Skin epidermis (tissue), 12 donors: Measurements from ENCODE around the gene CASP5.
"Not testable (repeated sequence)": the region's sequence is repeated elsewhere in the genome, so short reads cannot be mapped to it uniquely, and the experiment has no call there.

ENCODE experiments used
- H3K27ac ChIP-seq, 21 experiments: fragments of 200-600 bp; sonication (generic) in 11 of 21; one replicate each; pipeline ENCODE4 v1.5.0; 2020; ENCODE audit warnings: mild to moderate bottlenecking in 3 of 21, inconsistent platforms in 2 of 21, moderate library complexity in 2 of 21
- H3K4me3 ChIP-seq, 7 experiments: fragments of 200-600 bp; sonication (generic) in 2 of 7; one replicate each; pipeline ENCODE4 v1.5.0; 2020; ENCODE audit warnings: inconsistent platforms in 2 of 7, mild to moderate bottlenecking in 2 of 7, moderate library complexity in 1 of 7

CASP5 gene

GRCh38 chr11:105023003-105023402 lies at the start of gene CASP5:
Gene CASP5 (minus strand): TSS chr11:105023168. CDS start chr11:105023136, 32 bp downstream.
- Histone ChIP-seq H3K4me3 (no peak within 1 kb of the TSS), H3K27ac (peak within 1 kb of the TSS in 2 of 21 experiments; percentile 31 to 56)

- not testable (repeated sequence) for H3K27ac ChIP-seq, H3K4me3 ChIP-seq
These were observed 49.1 kb upstream of the CASP5 start for GRCh38 chr11:105072080-105072479.

- peak overlapping the region; percentile 13 to 43 (median 21) for H3K4me3 ChIP-seq
- peak overlapping the region in 17 of 21 experiments; percentile 7 to 78 (median 55) for H3K27ac ChIP-seq
These were observed 48.2 kb upstream of the CASP5 start for GRCh38 chr11:105071089-105071732.

GRCh38 chr11:105070306-105070705 lies 47.3 kb upstream of the CASP5 start:
- peak overlapping the region in 12 of 21 experiments; percentile 7 to 78 (median 62) for H3K27ac ChIP-seq
- H3K4me3 ChIP-seq = peak overlapping the region; percentile 13 to 43 (median 21)

- Histone ChIP-seq H3K4me3 (peak overlapping the region in 3 of 7 experiments; percentile 12 to 43 (median 34)), H3K27ac (peak overlapping the region in 4 of 21 experiments; percentile 19 to 37 (median 32))
These were observed 46.8 kb upstream of the CASP5 start for GRCh38 chr11:105069749-105070148.

GRCh38 chr11:105063245-105063941 lies 40.4 kb upstream of the CASP5 start:
- not testable (repeated sequence) for H3K4me3 ChIP-seq
- peak overlapping the region in 2 of 21 experiments; percentile 25 to 31 for H3K27ac ChIP-seq

GRCh38 chr11:105057432-105057831 lies 34.5 kb upstream of the CASP5 start:
- Histone ChIP-seq H3K4me3 (no peak overlapping the region), H3K27ac (no peak overlapping the region)

- H3K27ac ChIP-seq = no peak overlapping the region
- no peak overlapping the region for H3K4me3 ChIP-seq
These were observed 33.5 kb upstream of the CASP5 start for GRCh38 chr11:105056446-105056845.

GRCh38 chr11:105054723-105055493 lies 31.9 kb upstream of the CASP5 start:
- Histone ChIP-seq H3K4me3 (no peak overlapping the region), H3K27ac (no peak overlapping the region)

- Histone ChIP-seq H3K27ac (no peak overlapping the region), H3K4me3 (no peak overlapping the region)
These were observed 29.5 kb upstream of the CASP5 start for GRCh38 chr11:105052487-105052886.

- Histone ChIP-seq H3K27ac (no peak overlapping the region), H3K4me3 (no peak overlapping the region)
These were observed 28.6 kb upstream of the CASP5 start for GRCh38 chr11:105051559-105051958.

GRCh38 chr11:105049481-105049880 lies 26.5 kb upstream of the CASP5 start:
- Histone ChIP-seq H3K4me3 (no peak overlapping the region), H3K27ac (no peak overlapping the region)

- Histone ChIP-seq H3K4me3 (no peak overlapping the region), H3K27ac (peak overlapping the region in 9 of 21 experiments; percentile 8 to 91 (median 43))
These were observed 24.1 kb upstream of the CASP5 start for GRCh38 chr11:105046898-105047579.

GRCh38 chr11:105045676-105046296 lies 22.8 kb upstream of the CASP5 start:
- Histone ChIP-seq H3K4me3 (peak overlapping the region in 5 of 7 experiments; percentile 14 to 47 (median 32)), H3K27ac (peak overlapping the region in 19 of 21 experiments; percentile 7 to 91 (median 80))

- H3K27ac ChIP-seq = peak within 1 kb of the TSS in 20 of 21 experiments; percentile 15 to 91 (median 80)
- H3K4me3 ChIP-seq = peak within 1 kb of the TSS; percentile 14 to 47 (median 32)
These were observed 21.9 kb upstream of the CASP5 start, which contains the start of gene CARD16 for GRCh38 chr11:105044557-105045524. Gene CARD16 (minus strand): TSS chr11:105045335. CDS start chr11:105045297, 38 bp downstream.

- Histone ChIP-seq H3K4me3 (peak overlapping the region in 1 of 7 experiments; percentile 47), H3K27ac (no peak overlapping the region)
These were observed 19.2 kb upstream of the CASP5 start for GRCh38 chr11:105042178-105042577.

- H3K27ac ChIP-seq = no peak overlapping the region
These were observed 17.7 kb upstream of the CASP5 start for GRCh38 chr11:105040703-105041102.

More at GRCh38 chr11:105040703-105041102, 17.7 kb upstream of the CASP5 start:
- no peak overlapping the region for H3K4me3 ChIP-seq
